GM19372 (cell line): Measurements from ENCODE around the gene TTC7B.
"Not testable (repeated sequence)": the region's sequence is repeated elsewhere in the genome, so short reads cannot be mapped to it uniquely, and the experiment has no call there.

ENCODE experiments used
- ATAC-seq: cut with Tn5 transposase; IDR thresholded peaks from one replicate; pipeline ENCODE4 v1.9.1; 2021; ENCODE audit warnings: mild to moderate bottlenecking, low read depth, moderate library complexity; ENCODE audit not compliant: unreplicated experiment

The TTC7B gene

DNA sequence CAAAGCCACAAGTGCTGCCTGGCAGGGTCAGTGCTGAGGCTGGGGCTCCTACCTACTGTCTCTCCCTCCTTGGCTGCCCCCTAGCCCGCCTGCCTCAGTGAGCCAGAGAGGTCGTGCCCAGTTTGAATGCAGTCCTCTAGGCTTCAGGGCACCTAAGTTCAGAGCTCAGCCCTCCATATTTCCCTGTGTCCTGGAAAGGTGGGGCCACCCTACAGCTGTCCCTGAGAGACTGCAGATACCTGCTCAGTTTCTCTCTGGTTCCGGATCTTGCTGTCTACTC, 276.8 kb downstream of the TTC7B start:
- no peak for ATAC-seq

GRCh38 chr14:90538716-90539495, 277.3 kb downstream of the TTC7B start:
- ATAC-seq: no peak

GRCh38 chr14:90538095-90538494, 278.1 kb downstream of the TTC7B start:
- ATAC-seq: no peak

GRCh38 chr14:90536511-90537191, 279.6 kb downstream of the TTC7B start:
- ATAC-seq: no peak

DNA sequence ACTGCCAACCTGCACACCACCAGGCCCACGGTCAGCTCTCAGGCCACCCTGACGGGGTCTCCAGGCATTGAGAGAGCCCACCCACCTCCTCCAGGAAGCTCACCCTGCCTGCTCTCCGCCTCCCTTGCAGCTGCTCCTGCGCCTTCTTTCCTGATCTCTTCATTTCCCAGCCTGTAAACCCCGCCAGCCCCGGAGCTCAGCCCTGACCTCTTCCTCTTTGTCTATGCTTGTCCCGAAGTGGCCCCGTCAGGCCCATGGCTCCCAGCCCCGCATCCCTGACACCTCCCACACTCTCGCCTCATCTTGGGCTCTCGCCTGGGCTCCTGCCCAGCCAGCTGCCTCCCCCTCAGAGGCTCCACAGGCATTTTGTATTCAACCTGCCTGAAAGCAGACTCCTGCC, 280.1 kb downstream of the TTC7B start:
- no peak for ATAC-seq

- ATAC-seq: no peak
These were observed 280.6 kb downstream of the TTC7B start for GRCh38 chr14:90535556-90536090.

GRCh38 chr14:90534838-90535555, 281.2 kb downstream of the TTC7B start:
- ATAC-seq: no peak

- no peak for ATAC-seq
These were observed 282.0 kb downstream of the TTC7B start for GRCh38 chr14:90534091-90534837.

DNA sequence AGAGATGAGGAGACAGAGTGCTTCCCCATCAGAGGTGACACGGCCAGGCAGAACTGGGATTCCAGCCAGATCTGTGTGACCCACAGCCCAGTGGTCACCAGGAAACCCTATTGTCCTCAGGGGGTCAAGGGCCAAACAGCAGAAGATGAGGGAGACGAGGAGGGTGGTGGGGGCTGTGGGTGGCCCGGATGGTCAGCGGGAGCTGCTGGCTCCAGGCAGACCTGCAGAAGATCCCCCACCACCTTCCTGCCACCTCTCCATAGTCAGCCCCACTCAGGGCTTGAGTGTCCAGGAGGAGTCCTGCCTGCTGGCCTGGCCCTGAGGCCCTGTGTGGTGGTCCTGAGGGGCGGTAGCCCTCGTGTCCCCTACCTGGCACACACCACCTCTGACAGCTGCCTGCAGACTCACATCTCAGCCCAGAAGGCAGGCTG, 282.6 kb downstream of the TTC7B start:
- no peak for ATAC-seq

- no peak for ATAC-seq
These were observed 283.3 kb downstream of the TTC7B start for GRCh38 chr14:90532826-90533525.

- no peak for ATAC-seq
These were observed 284.7 kb downstream of the TTC7B start for GRCh38 chr14:90531497-90531896.

DNA sequence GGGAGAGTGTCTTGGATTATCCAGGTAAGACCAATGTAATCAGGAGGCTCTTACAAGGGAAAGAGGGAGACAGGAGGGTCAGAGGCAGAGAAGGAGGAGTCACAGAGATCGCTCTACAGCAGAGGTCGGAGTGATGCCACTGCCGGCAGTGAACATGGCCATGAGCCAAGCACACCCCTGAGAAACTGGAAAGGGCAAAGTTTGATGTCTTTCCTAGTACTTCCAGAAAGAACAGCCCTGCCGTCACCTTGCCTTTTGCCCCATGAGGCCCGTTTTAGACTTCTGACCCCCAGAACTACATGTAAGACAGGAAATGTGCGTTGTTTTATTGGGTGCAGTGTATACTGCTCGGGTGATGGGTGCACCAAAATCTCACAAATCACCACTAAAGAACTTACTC, 285.7 kb downstream of the TTC7B start:
- no peak for ATAC-seq

DNA sequence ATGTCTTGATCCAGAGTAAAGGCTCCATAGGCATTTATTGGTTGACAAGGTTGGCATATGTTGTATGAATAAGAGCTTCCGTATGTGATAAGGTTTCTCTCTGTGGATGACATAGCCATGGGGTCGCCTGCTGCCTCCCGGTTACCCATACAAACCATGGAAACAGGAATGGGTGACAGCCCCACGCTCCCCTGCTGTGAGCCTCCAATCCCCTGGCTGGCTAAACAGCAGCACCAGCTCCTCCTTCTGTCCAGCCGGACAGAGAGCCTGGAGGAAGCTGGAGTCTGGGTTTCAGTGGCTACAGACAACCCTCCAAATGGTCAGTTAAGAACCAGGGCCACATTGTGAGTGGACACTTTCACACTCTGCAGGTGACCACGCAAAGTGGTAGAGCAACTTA, 288.3 kb downstream of the TTC7B start:
- ATAC-seq: no peak

GRCh38 chr14:90526536-90526935, 289.7 kb downstream of the TTC7B start:
- ATAC-seq: not testable (repeated sequence)

DNA sequence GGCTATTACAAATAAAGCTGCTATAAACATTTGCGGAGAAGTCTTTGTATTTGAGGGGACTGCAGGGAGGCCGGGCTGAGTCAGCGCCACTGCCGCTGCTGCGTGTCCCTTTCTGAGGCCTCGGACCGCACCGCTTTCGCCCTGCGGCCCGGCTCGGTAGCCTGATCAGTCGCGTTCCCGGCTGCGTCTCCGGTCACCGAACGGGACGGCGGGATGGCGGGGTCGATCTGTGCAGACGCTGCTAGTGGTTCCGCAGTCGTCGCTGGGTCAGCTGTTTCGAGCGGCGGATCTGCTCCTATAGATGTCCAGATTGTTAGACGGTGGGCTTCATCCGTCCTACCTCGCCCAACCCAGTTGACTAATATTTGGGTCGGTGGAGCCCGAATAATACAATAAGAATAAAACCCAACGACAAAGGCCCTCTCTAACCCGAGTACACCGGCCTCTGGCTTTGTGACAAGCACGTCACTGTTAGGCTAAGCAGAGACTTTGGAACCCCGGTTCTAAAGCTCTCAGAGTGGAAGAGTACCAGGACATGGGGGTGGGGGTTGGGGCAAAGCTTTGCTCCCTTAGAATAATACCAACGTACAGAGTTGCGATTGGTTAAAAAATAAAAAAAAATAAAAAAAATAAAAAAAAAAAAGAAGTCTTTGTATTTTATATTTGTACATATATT, 290.7 kb downstream of the TTC7B start:
- not testable (repeated sequence) for ATAC-seq

GRCh38 chr14:90523961-90524875, 292.0 kb downstream of the TTC7B start:
- no peak for ATAC-seq

GRCh38 chr14:90523544-90523943, 292.7 kb downstream of the TTC7B start:
- no peak for ATAC-seq

- ATAC-seq: no peak
These were observed 293.5 kb downstream of the TTC7B start for GRCh38 chr14:90522571-90523191.
